Measurements from ENCODE around the gene FAM89B. TPM values are rescaled to one million over a fixed set of nuclear protein-coding genes. Genes with fewer than 3 reads are reported as not detected.

Gene FAM89B
- total RNA-seq = 30.1 and 33.7 TPM in 2 replicates

GRCh38 chr11:65572356-65573051 is at the start of gene FAM89B:
Gene FAM89B, plus strand, starts transcription at chr11:65572538. Its CDS starts 132 bp downstream, at chr11:65572670.

DNA sequence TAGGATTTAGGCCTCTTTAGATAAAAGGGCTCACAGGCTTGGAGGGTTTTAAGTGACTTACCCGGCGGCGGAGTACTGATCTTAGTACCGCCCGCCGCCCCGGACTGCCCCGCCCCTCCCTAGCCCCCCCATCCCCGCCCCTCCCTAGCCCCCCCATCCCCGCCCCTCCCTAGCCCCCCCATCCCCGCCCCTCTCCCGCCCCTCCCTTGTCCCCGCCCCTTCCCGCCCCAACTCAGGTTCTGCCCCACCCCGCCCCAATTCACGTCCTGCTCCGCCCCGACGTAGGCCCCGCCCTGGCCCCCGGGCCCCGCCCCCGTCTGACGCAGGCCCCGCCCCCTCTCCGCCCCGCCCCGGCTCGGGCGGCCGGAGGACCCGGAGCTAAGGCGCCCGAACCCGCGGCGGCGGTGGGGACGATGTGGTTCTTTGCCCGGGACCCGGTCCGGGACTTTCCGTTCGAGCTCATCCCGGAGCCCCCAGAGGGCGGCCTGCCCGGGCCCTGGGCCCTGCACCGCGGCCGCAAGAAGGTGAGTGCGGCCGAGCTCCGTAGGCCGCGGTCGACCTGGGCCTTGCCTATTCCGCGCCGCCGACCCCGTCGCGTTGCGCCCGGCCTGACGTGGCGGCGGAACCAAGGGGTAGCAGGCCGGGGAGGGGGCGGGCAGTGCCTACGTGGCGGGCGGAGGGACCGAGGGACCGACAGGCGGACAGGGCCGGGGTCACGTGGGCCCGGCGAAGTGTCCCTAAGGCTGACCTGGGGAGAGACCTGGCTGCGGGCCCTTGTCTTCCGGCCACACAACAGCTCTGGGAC is 47.4 kb upstream of the FAM89B start, which contains the start of gene SCYL1:
TSS of gene SCYL1 (plus strand) at position 343 of the 805 bp plus-strand sequence. CDS start at position 414, 71 bp downstream.

DNA sequence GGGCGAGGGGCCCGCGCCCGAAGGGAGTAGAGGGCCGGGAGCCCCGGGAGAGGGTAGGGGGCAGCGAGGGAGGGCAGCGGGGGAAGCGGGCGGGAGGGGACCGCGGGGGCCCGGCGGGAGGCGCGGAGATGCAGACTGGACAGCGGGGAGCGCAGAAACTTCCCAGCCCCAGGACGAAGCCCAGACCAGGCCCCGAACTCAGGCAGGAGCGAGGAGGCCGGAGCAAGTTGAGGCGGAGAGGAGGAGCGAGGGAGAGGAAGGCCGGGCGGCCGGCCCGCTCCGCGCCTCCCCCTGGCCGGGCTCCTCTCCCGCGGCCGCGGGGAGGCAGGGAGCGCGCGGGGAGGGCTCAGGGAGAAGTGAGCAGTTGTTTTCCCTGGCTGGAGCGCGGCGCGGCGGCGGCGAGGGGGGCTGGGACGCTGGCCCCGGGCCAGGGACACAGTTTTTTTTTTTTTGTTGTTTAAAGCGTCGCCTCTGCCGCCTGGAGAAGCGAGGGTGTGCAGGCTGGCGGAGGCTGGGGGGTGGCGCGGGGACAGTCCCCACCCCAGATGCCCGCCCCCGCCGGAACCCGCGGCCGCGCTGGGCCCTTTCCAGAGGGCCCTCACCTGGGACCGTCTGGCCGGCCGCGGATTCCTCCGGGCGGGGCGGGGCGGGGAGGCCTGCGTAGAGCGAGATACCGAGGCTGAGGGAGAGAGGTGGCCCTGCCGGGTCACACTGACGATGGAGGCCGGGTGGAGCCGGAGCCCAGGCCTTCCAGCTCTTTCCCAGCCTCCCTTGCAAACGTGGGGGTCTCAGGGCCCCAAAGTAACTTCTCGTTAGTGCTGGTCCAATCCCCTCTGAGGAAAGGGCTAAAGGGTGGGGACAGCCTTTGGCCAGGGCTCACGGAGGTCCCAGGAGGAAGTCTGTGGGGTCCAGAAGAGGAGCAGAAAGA is 14.1 kb upstream of the FAM89B start, which contains the start of gene LTBP3:
TSS of gene LTBP3 (minus strand) at position 358 of the 928 bp plus-strand sequence. CDS start 400 bp downstream, outside the sequence.

GRCh38 chr11:65569973-65570918 is 2.1 kb upstream of the FAM89B start, which contains the start of gene ZNRD2:
Gene ZNRD2, plus strand, starts transcription at chr11:65570477. Its CDS starts 15 bp downstream, at chr11:65570492.

GRCh38 chr11:65575568-65576231 is 3.4 kb downstream of the FAM89B start, which contains the start of gene EHBP1L1:
Gene EHBP1L1, plus strand, starts transcription at chr11:65576053. Its CDS starts 250 bp downstream, at chr11:65576303.

DNA sequence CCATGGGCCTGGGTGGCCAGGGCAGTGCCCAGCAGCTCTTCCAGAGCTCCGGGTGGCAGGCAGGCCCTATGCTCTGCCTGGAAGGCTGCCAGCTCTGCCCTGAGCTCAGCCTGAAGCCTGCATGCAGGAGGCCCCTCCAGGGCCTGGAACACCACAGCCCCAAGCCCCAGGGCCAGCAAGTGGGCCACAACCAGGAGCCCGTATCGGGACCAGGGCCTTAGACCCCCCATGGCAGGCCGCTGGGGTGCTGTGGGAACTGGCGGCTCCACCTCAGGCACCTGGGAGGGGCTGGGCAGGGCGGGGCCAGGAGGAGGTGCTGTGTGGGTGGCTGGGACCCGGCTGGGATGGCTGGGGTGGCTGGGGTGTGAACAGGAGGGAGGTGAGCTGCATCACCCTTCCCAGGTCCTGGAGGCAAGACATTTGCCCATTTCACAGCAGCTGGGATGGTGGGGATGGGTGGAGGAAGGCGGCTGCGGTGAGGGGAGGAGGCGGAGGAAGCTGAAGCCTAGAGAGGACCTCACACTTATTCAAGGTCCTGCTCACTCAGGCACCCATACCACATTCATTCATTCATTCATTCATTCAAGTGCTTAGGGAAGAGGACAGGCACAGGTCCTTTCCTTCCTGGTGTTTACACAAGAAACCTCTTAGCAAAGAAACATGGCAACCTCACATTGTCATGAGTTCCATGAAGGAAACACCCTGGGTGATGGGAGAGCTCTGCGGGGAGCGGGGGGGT is 23.4 kb downstream of the FAM89B start, which contains the start of gene KCNK7:
TSS of gene KCNK7 (minus strand) at position 258 of the 739 bp plus-strand sequence. CDS start at position 230, 28 bp downstream.

GRCh38 chr11:65615229-65615949 is 43.1 kb downstream of the FAM89B start, which contains the start of gene PCNX3:
Gene PCNX3, plus strand, starts transcription at chr11:65615776. Its CDS starts 536 bp downstream, at chr11:65616312.

Other genes with a start within 250 kb of the FAM89B start
- 42.2 and 51.0 TPM in 2 replicates for gene DPF2, start 238.7 kb upstream of the FAM89B start, total RNA-seq
- gene TIGD3, start 217.8 kb upstream of the FAM89B start, total RNA-seq = not detected in 2 replicates
- under 0.01 and 1.1 TPM in 2 replicates for gene SLC25A45, start 189.9 kb upstream of the FAM89B start, total RNA-seq
- 22.9 and 32.3 TPM in 2 replicates for gene FRMD8, start 185.9 kb upstream of the FAM89B start, total RNA-seq
- gene NEAT1, start 149.7 kb upstream of the FAM89B start, total RNA-seq = 9.2 and 10.8 TPM in 2 replicates
- gene MALAT1, start 73.5 kb upstream of the FAM89B start, total RNA-seq = 582 and 817 TPM in 2 replicates
- 142 and 159 TPM in 2 replicates for gene SCYL1, start 47.5 kb upstream of the FAM89B start, total RNA-seq
- gene LTBP3, start 14.2 kb upstream of the FAM89B start, total RNA-seq = 58.7 and 68.9 TPM in 2 replicates
- gene ZNRD2, start 2.1 kb upstream of the FAM89B start, total RNA-seq = 72.9 and 80.5 TPM in 2 replicates
- gene EHBP1L1, start 3.5 kb downstream of the FAM89B start, total RNA-seq = 60.0 and 65.9 TPM in 2 replicates
- not detected in 2 replicates for gene KCNK7, start 23.3 kb downstream of the FAM89B start, total RNA-seq
- 32.8 and 44.4 TPM in 2 replicates for gene MAP3K11, start 41.7 kb downstream of the FAM89B start, total RNA-seq
- 33.3 and 36.0 TPM in 2 replicates for gene PCNX3, start 43.2 kb downstream of the FAM89B start, total RNA-seq
- 34.9 and 42.1 TPM in 2 replicates for gene SIPA1, start 65.6 kb downstream of the FAM89B start, total RNA-seq
- gene RELA, start 90.4 kb downstream of the FAM89B start, total RNA-seq = 28.8 and 37.6 TPM in 2 replicates
- gene KAT5, start 139.7 kb downstream of the FAM89B start, total RNA-seq = 27.1 and 34.3 TPM in 2 replicates
- 81.2 and 103 TPM in 2 replicates for gene RNASEH2C, start 148.3 kb downstream of the FAM89B start, total RNA-seq
- 6.2 and 8.9 TPM in 2 replicates for gene AP5B1, start 208.4 kb downstream of the FAM89B start, total RNA-seq
- gene OVOL1, start 214.5 kb downstream of the FAM89B start, total RNA-seq = not detected in 2 replicates

Data from myometrial cell (primary cell).